Measurements from ENCODE around the gene HEBP1.

DNA sequence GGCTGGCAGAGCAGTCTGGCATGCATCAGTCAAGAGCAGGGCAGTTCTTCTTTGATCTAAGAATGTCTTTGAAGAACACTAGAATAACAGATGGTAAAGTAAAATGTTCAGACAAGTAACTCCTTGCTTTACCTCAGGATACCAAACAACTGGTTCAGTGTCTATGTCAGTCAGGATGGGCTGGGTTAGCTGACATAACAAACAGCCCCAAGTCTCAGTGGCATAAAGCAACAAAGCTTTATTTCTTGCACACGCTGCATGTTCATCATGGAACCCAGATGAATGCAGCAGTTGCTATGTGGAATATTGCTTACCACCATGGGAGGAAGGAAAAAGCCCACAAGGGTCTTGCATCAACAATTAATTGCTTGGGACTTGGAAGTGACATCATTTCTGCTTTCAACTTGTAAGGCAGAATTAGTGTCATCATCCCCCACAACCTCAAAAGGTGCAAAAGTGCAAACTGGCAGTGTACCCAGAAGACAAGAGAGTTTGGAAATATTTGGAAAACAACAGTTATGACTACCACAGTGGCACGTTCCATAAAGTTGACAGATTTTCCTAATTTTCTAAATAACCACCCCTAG lies 69.3 kb downstream of the HEBP1 start:
- TF ChIP-seq, protein P1, sequence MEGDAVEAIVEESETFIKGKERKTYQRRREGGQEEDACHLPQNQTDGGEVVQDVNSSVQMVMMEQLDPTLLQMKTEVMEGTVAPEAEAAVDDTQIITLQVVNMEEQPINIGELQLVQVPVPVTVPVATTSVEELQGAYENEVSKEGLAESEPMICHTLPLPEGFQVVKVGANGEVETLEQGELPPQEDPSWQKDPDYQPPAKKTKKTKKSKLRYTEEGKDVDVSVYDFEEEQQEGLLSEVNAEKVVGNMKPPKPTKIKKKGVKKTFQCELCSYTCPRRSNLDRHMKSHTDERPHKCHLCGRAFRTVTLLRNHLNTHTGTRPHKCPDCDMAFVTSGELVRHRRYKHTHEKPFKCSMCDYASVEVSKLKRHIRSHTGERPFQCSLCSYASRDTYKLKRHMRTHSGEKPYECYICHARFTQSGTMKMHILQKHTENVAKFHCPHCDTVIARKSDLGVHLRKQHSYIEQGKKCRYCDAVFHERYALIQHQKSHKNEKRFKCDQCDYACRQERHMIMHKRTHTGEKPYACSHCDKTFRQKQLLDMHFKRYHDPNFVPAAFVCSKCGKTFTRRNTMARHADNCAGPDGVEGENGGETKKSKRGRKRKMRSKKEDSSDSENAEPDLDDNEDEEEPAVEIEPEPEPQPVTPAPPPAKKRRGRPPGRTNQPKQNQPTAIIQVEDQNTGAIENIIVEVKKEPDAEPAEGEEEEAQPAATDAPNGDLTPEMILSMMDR (IDR thresholded peaks at IDR 0.05), result no peak
- TF ChIP-seq POLR2A (IDR thresholded peaks at IDR 0.05) (no peak), POLR2AphosphoS5 (IDR thresholded peaks at IDR 0.05) (no peak)

All from prostate gland (tissue), 2 donors.